T47D (cell line): ENCODE results near the gene CCL25.
"Not testable (repeated sequence)": the region's sequence is repeated elsewhere in the genome, so short reads cannot be mapped to it uniquely, and the experiment has no call there.

Source experiments
- DNase-seq, 2 experiments: peaks; one replicate each; pipeline versions ENCODE4 v3.0.0 to v3.0.0-alpha.2; 2011 to 2012; ENCODE audit warnings: low read depth in 1 of 2, low spot score in 1 of 2
- JUND ChIP-seq: IDR thresholded peaks from 2 replicates; pipeline ENCODE4 v1.6.1; 2012; ENCODE audit warnings: low read depth
- in situ Hi-C: cut with HindIII; loops from 2 replicates; pipeline ENCODE4 v1.10.0; 2016; ENCODE audit warnings: low sequenced_read_pairs, low pct_unique_long_range_greater_than_20kb

CCL25 gene

GRCh38 chr19:8052464-8052859 lies at the start of gene CCL25:
TSS of gene CCL25 (plus strand) at chr19:8052760. CDS start at chr19:8053050, 290 bp downstream.
- DNase-seq = no peak
- no peak for TF ChIP-seq JUND
- in situ Hi-C loops = no loop called here

- in situ Hi-C loops = no loop called here
- DNase-seq = no peak
- no peak for TF ChIP-seq JUND
Measured at GRCh38 chr19:8004001-8004400, 48.6 kb upstream of the CCL25 start.

GRCh38 chr19:8004723-8005513 lies 47.6 kb upstream of the CCL25 start:
- no peak for DNase-seq

GRCh38 chr19:8005534-8006256 lies 46.9 kb upstream of the CCL25 start, which contains the start of gene ELAVL1:
TSS of gene ELAVL1 (minus strand) at chr19:8005641. CDS start at chr19:7991815, 13,826 bp downstream.
- in situ Hi-C loops = no loop called here
- TF ChIP-seq JUND = no peak
- DNase-seq = peak; percentile 85 to 90

More at GRCh38 chr19:8004723-8005513, 47.6 kb upstream of the CCL25 start:
- TF ChIP-seq JUND = no peak
- in situ Hi-C loops = no loop called here

GRCh38 chr19:8017808-8018207 lies 34.8 kb upstream of the CCL25 start:
- peak in 1 of 2 experiments; percentile 19 for DNase-seq
- no peak for TF ChIP-seq JUND
- in situ Hi-C loops = no loop called here

GRCh38 chr19:8020681-8021080 lies 31.9 kb upstream of the CCL25 start:
- TF ChIP-seq JUND = no peak
- in situ Hi-C loops = no loop called here
- no peak for DNase-seq

GRCh38 chr19:8021374-8021773 lies 31.2 kb upstream of the CCL25 start:
- in situ Hi-C loops = no loop called here
- TF ChIP-seq JUND = no peak
- DNase-seq = no peak

GRCh38 chr19:8022275-8022674 lies 30.3 kb upstream of the CCL25 start:
- no peak for TF ChIP-seq JUND
- in situ Hi-C loops = no loop called here

GRCh38 chr19:8023371-8023770 lies 29.2 kb upstream of the CCL25 start:
- in situ Hi-C loops = no loop called here
- DNase-seq = no peak
- TF ChIP-seq JUND = no peak

More at GRCh38 chr19:8022275-8022674, 30.3 kb upstream of the CCL25 start:
- DNase-seq = peak; percentile 47 to 70

GRCh38 chr19:8024256-8024655 lies 28.3 kb upstream of the CCL25 start:
- in situ Hi-C loops, DNase-seq: not testable (repeated sequence)

- in situ Hi-C loops = no loop called here
- TF ChIP-seq JUND = no peak
- no peak for DNase-seq
Measured at GRCh38 chr19:8025316-8025715, 27.2 kb upstream of the CCL25 start.

- in situ Hi-C loops = no loop called here
- DNase-seq = no peak
- no peak for TF ChIP-seq JUND
Measured at GRCh38 chr19:8028951-8029491, 23.5 kb upstream of the CCL25 start.

- no peak for DNase-seq
- TF ChIP-seq JUND = no peak
- in situ Hi-C loops = no loop called here
Measured at GRCh38 chr19:8030960-8031359, 21.6 kb upstream of the CCL25 start.

- in situ Hi-C loops, DNase-seq: not testable (repeated sequence)
Measured at GRCh38 chr19:8033287-8034177, 19.0 kb upstream of the CCL25 start.
